Measurements from ENCODE around the gene MUC13. TPM values are rescaled to one million over a fixed set of nuclear protein-coding genes. Genes with fewer than 3 reads are reported as not detected.

MUC13 gene
- total RNA-seq, 1 donor from 2014 or later: not detected

DNA sequence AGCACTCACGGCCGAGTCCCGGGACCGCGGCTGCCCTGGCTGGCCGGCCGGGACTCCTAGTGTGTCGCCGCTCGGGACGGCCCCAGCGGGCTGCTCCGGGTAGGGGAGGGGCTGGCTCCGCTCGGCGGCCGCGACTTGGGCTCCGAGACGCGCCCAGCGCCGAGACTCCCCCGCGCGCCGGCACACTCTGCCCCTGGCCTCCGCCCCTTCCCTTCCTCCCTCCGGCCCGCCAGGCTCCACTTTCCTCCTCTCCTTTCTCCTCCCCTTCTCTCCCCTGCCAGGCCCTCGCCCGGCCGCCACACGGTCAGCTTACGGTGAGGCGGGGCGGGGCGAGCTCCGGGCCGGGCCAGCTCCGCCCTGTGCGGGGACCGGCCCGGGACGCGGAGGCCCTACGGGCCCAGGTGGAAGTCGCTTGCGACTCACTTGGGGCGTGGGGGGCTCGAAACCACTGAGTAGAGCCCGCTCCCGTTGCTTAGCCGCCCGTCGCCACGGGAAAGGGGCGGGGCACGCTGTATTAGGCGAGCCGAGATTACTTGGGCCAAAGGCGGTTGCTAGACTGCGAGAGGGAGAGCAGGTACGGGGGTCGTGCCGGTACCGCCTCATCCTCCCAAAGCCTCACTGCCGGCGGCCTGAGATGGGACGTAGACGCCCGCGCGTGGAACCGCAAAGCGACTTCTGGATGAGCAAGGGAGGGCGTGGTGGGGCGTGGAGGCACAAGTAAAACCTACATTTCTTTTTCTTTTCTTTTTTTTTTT is 47.2 kb downstream of the MUC13 start, which contains the start of gene ITGB5:
ITGB5 (minus strand) TSS at position 189 of the 755 bp plus-strand sequence. CDS start 365 bp downstream, outside the sequence.
- peak; percentile 94 for ATAC-seq
- H3K27me3 ChIP-seq: no peaks in the 10 kb centered on the region
- TF ChIP-seq, protein P1, sequence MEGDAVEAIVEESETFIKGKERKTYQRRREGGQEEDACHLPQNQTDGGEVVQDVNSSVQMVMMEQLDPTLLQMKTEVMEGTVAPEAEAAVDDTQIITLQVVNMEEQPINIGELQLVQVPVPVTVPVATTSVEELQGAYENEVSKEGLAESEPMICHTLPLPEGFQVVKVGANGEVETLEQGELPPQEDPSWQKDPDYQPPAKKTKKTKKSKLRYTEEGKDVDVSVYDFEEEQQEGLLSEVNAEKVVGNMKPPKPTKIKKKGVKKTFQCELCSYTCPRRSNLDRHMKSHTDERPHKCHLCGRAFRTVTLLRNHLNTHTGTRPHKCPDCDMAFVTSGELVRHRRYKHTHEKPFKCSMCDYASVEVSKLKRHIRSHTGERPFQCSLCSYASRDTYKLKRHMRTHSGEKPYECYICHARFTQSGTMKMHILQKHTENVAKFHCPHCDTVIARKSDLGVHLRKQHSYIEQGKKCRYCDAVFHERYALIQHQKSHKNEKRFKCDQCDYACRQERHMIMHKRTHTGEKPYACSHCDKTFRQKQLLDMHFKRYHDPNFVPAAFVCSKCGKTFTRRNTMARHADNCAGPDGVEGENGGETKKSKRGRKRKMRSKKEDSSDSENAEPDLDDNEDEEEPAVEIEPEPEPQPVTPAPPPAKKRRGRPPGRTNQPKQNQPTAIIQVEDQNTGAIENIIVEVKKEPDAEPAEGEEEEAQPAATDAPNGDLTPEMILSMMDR (IDR thresholded peaks at IDR 0.05): no peak
- peaks cover 16% of the 10 kb centered on the region for H3K4me1 ChIP-seq
- no peaks in the 10 kb centered on the region for H3K36me3 ChIP-seq
- intact Hi-C loops (cut with DNase I): no loop called here
- peak; percentile 92 for DNase-seq
- peak within 1 kb of the TSS; percentile 85 for H3K27ac ChIP-seq
- H3K4me3 ChIP-seq: peak within 1 kb of the TSS; percentile 81
- H3K9me3 ChIP-seq: no peaks in the 10 kb centered on the region

DNA sequence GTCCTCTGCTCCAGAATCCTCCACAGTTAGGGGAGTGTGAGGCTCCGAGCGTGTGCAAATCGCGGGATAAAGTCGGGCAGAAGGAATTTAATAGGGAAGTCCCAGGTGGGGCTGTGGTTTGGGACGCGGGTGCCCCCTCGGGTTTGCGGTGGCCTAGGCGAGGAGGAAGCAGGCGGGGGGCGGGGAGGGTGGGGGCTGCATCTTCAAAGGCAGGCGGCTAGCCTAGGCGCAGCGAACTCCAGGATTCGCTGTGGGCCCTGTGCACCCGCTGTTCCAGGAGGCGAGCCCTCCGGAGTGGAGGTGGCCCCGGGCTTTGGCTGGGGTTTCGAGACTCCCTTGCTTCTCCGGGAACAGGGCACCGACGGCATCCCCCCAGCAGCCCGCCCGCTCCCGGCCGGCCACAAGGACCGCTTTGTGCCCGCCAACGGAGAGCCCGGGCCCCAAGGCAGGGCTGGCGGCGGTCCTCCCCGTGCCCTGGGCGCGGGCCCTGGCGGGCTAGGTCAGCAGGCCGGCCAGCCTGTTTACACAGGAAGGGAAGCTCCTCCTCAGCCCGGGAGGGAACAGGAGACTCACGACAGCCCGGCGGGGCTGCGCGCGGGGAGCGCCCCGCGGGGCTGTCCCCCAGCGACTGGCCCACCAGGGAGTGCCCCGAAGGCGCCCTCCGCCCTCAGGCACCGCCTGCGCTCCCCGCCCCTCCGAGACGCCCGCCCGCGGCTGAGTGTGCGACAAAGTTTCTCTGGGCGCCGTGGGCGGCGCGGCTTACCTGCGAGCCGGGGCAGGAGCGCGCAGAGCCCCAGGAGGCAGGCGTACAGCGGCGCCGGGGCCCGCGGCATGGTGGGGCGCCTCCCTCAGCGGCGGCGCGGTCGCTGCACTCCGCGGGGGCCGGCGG is 48.1 kb downstream of the MUC13 start:
- no peaks in the 10 kb centered on the region for H3K27me3 ChIP-seq
- H3K4me3 ChIP-seq: peak overlapping the region; percentile 81
- intact Hi-C loops (cut with DNase I): no loop called here
- no peaks in the 10 kb centered on the region for H3K9me3 ChIP-seq
- H3K27ac ChIP-seq: peak overlapping the region; percentile 85
- peak; percentile 76 for ATAC-seq
- H3K4me1 ChIP-seq: peaks cover 16% of the 10 kb centered on the region
- TF ChIP-seq, protein P1 (IDR thresholded peaks at IDR 0.05): no peak
- no peaks in the 10 kb centered on the region for H3K36me3 ChIP-seq
- peak; percentile 81 for DNase-seq

- no peak for DNase-seq
- H3K4me1 ChIP-seq: peaks cover 16% of the 10 kb centered on the region
- no peaks in the 10 kb centered on the region for H3K36me3 ChIP-seq
- intact Hi-C loops (cut with DNase I): no loop called here
- peak overlapping the region; percentile 85 for H3K27ac ChIP-seq
- H3K27me3 ChIP-seq: no peaks in the 10 kb centered on the region
- TF ChIP-seq, protein P1 (IDR thresholded peaks at IDR 0.05): no peak
- H3K4me3 ChIP-seq: peak overlapping the region; percentile 81
- no peaks in the 10 kb centered on the region for H3K9me3 ChIP-seq
- ATAC-seq: no peak
These were observed 48.9 kb downstream of the MUC13 start for GRCh38 chr3:124885466-124886167.

DNA sequence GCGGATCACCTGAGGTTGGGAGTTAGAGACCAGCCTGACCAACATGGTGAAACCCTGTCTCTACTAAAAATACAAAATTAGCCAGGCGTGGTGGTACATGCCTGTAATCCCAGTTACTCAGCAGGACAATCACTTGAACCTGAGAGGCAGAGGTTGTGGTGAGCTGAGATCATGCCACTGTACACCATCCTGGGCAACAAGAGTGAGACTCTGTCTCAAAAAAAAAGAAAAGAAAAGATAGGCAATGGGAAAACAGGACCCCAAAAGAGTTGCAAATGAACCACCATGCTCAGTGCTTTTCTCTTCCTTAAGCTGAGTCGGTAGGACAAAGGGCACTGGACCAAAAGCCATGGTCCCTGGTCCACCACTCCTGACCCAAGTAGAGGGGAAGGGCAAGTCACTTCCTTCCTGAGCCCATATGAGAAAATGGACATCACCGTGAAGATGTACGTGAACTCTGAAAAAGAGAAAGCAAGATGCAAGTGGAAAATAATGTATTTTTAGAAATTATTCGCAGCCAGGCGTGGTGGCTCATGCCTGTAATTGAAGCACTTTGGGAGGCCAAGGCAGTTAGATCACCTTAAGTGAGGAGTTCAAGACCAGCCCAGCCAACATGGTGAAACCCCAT is 50.0 kb downstream of the MUC13 start:
- Histone ChIP-seq H3K9me3 (no peaks in the 10 kb centered on the region), H3K4me1 (peaks cover 21% of the 10 kb centered on the region), H3K27ac (no peak overlapping the region), H3K36me3 (no peaks in the 10 kb centered on the region), H3K4me3 (no peak overlapping the region), H3K27me3 (no peaks in the 10 kb centered on the region)
- TF ChIP-seq, protein P1 (IDR thresholded peaks at IDR 0.05): no peak
- intact Hi-C loops (cut with DNase I): no loop called here
- ATAC-seq (no peak), DNase-seq (no peak)

All from upper lobe of right lung (tissue), 1 donor.